NCI-H1105 treated with DMSO at 0.1 percent for 48 hours (cell line): ENCODE measurements around the gene OR1D5.
A peak's percentile ranks its signal among the peaks of the same experiment; 100 is the strongest.
"Not testable (repeated sequence)": the region's sequence is repeated elsewhere in the genome, so short reads cannot be mapped to it uniquely, and the experiment has no call there.

Experiments used
- DNase-seq: peaks from one replicate; lab custom pipeline; 2025; lab: John Stamatoyannopoulos, UW

Gene OR1D5

GRCh38 chr17:3032258-3033247 lies 30.9 kb downstream of the OR1D5 start:
- DNase-seq = no peak

- DNase-seq = not testable (repeated sequence)
Measured at GRCh38 chr17:3030852-3031470, 32.4 kb downstream of the OR1D5 start.

GRCh38 chr17:3030096-3030495 lies 33.3 kb downstream of the OR1D5 start:
- no peak for DNase-seq

DNA sequence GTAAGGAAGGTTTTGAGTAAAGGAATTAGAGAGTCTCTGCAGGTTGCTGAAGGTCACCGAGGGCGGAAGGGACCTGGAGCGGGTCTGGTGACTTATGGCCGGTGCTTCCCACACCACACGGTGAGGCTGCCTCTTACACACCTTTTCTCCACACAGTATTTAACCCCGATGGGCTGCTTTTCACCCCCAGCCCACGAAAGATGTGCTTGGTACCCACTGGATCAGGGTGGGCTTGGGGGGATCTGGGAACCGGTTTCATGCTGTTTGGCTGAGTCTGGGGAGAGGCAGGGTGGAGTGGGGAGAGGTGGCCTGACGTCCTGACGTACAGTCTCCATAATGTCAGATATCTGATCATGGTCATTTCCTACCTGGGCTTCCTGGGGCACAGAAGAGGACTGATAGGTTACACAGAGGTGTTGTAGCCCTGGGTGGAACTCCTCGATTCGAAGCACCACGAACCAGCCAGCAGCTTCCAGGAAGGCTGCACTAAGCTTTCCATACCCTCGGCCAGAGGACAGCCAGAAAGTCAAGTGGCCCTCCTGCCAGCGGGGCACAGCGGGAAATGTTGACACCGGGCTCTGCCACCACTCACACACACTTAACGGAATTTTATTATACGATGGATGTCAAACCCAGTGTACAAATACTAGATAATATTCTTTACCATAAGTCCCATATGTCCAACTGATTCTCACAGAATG lies 34.0 kb downstream of the OR1D5 start:
- no peak for DNase-seq

DNA sequence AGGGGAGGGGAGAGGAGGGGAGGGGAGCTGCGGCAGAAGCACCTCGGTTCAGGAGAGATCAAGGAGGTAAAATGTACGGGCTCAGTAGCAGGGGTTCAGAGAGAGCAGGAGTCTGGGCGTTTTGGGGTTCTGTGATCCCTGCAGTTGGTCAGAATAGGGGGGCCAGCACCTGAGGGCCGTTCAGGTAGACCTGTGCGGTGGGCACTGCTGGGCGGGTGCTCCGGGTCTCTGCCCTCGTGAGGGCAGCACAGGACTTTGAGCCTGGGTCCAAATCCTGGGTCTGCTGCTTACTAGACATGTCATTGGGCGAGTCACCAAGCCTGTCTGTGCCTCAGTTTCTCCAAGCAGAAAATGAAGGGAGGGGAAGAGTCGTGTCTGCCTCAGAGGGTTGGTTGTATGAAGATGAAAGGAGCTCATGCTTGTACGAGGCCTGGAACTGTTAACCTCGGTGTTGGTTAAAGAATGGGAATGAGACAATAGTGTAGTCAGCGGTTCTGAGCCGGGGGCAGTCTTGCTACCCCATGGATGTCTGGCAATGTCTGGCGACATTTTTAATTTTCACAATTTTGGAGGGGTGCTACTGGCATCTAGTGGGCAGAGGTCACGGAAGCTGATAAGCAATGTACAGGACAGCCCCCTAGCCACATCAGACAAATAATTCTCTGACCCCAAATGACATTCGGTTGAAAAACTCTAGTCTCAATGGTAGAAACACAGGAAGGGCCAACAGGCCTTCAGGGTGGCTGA lies 35.4 kb downstream of the OR1D5 start:
- no peak for DNase-seq

DNA sequence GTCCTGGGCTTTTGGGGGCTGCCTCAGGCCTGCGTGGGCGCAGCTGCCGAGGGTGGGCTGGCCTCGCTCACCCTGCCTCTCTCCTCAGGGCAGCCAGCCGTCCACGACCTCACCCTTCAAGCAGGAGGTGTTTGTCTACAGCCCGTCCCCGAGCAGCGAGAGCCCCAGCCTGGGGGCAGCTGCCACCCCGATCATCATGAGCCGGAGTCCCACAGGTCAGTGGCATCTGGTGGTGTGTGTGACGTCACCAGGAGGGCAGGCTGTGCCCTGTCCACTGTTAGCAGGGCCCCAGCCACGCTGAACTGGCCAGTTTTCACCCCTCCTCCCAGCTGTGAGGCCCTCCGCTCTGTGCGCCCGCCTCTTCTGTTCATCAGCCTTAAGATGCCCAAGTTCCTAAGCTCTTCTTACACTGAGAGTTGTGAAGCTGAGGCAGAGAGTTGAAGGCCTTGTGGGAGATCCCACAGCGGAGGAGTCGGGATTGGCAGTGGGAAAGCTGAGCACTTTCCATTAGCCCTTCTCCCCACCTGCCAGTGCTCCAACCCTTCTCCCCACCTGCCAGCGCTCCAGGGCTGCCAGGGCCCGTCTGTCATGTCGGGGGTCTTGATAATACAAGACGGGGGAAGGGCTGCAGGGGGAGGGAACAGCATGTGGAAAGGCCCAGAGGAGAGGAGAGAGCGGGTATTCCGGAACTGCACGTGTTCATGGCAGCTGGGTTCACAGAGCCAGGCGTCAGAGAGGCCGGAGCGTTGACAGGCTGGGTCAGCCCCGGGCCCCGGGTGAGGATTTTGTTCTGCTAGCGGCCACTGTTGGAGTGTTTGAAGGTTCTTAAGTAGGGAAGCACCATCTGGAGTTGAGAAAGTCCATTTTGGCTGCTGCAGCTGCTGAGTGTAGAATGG lies 36.3 kb downstream of the OR1D5 start:
- DNase-seq = no peak

GRCh38 chr17:3026125-3026855 lies 37.1 kb downstream of the OR1D5 start:
- DNase-seq = no peak

- DNase-seq = no peak
Measured at GRCh38 chr17:3025421-3026124, 37.8 kb downstream of the OR1D5 start.

GRCh38 chr17:3024346-3024745 lies 39.1 kb downstream of the OR1D5 start:
- DNase-seq = no peak

DNA sequence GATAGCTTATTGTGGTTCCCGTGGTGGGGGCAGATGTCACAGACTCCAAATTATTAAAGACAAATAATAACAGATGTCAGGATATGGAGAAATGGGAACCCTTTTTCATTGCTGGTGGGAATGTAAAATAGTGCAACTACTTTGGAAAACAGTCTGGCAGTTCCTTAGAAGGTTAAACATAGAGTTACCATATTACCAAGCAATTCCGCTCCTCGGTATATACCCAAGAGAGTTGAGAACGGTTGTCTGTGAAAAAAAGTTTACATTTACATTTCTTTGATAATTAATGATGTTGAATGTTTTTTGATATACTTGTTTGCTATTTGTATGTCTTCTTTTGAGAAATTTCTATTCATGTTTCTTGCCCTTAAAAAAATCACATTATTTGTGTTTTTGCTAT lies 41.2 kb downstream of the OR1D5 start:
- DNase-seq = no peak

DNA sequence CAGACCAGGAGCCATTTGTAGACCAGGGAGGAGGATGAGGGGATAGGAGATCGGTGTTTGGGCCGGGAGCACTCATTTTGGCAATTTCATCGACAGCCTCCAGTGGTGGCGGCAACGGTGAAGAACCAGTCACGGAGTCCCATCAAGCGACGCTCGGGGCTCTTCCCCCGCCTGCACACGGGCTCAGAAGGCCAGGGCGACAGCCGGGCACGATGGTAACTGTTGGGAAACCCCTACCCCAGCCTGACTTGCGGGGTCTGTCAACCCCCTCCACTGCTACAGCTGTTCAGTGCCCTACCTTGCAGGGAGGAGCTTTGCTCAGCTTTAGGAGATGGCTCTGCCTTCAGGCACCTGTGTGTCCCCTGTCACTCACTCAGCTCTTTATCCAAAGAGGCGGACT lies 43.0 kb downstream of the OR1D5 start:
- no peak for DNase-seq

DNA sequence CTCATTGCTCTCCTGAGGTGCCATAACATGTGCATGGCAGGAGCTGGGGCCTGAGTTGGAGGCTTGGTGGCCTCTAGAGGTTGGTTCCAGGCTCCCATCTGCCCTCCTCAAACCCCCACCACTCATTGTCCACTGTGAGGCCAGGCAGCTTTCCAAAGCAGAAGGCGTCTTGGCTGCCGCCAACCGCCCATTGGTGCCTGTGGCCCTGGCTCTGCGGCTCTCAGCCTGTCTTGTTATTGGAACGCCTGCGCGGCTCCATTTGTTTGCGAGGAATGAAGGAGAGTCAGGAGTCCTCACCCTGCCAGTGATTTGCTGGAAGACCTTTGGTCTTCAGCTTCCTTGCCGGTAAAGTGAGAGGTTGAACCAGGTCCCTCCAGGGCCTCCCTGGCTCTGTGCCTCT lies 43.6 kb downstream of the OR1D5 start:
- DNase-seq = no peak

- no peak for DNase-seq
Measured at GRCh38 chr17:3017936-3018335, 45.5 kb downstream of the OR1D5 start.

GRCh38 chr17:3015890-3016289 lies 47.5 kb downstream of the OR1D5 start:
- no peak for DNase-seq

DNA sequence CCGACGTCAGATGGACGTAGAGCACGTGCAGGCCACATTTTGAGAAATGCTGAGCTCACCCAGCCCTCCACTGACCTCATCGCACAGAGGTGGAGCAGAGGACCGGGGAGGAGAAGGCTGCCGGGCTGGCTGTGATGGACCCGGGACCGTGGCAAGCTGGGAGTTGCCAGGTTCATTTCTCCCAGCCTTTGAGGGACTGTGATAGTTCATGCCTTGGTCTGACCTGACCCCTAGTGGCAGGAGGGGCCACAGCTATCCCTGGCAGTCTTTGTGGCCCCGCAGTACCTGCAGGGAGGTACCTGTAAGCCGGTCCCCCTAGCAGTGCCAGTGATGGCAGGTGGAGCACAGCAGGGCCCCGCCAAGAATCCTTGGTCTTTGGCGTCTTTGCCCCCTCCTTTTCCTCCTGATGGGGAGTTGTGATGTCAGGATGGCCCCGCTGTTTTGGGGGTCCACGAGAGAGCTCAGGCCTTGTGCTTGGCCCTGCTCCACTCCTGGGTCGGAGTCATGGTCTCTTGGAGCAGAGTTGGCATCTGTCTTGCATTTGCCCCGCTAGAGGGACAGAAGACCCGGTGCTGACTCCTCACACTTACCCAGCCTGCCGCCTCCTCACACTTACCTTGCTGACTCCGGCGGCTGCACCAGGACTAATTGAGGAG lies 50.4 kb downstream of the OR1D5 start:
- peak; percentile 9 for DNase-seq
